Kidney tubule cell (primary cell): ENCODE results near the gene GALNT13.

Experiments
- DNase-seq: peaks from one replicate; pipeline ENCODE4 v3.0.0-alpha.2; 2018; ENCODE audit warnings: low spot score

GALNT13 gene

GRCh38 chr2:153871231-153872221 lies at the start of gene GALNT13:
GALNT13 (plus strand) TSS chr2:153871922.
- peak; percentile 74 for DNase-seq

GRCh38 chr2:153823880-153824279 lies 47.8 kb upstream of the GALNT13 start:
- DNase-seq = peak; percentile 6

- DNase-seq = no peak
Observed at GRCh38 chr2:153828335-153828734, 43.4 kb upstream of the GALNT13 start.

- DNase-seq = no peak
Observed at GRCh38 chr2:153834662-153835061, 37.1 kb upstream of the GALNT13 start.

GRCh38 chr2:153858250-153858649 lies 13.5 kb upstream of the GALNT13 start:
- no peak for DNase-seq

GRCh38 chr2:153864022-153864421 lies 7.7 kb upstream of the GALNT13 start:
- DNase-seq = no peak

- DNase-seq = no peak
Observed at GRCh38 chr2:153866595-153866994, 5.1 kb upstream of the GALNT13 start.

GRCh38 chr2:153870308-153870707 lies 1.4 kb upstream of the GALNT13 start:
- peak; percentile 28 for DNase-seq

GRCh38 chr2:153872311-153873051 lies 759 bp downstream of the GALNT13 start:
- DNase-seq = no peak

GRCh38 chr2:153873052-153874048 lies 1.6 kb downstream of the GALNT13 start:
- DNase-seq = peak; percentile 2

- no peak for DNase-seq
Observed at GRCh38 chr2:153875801-153876466, 4.2 kb downstream of the GALNT13 start.

- DNase-seq = no peak
Observed at GRCh38 chr2:153880926-153881325, 9.2 kb downstream of the GALNT13 start.

GRCh38 chr2:153886833-153887232 lies 15.1 kb downstream of the GALNT13 start:
- DNase-seq = no peak

GRCh38 chr2:153890576-153890975 lies 18.9 kb downstream of the GALNT13 start:
- DNase-seq = no peak

GRCh38 chr2:153891051-153891450 lies 19.3 kb downstream of the GALNT13 start:
- no peak for DNase-seq

GRCh38 chr2:153912798-153913396 lies 41.2 kb downstream of the GALNT13 start:
- DNase-seq = no peak

GRCh38 chr2:153917570-153917969 lies 45.8 kb downstream of the GALNT13 start:
- DNase-seq = no peak

GRCh38 chr2:153935511-153935910 lies 63.8 kb downstream of the GALNT13 start:
- DNase-seq = no peak

GRCh38 chr2:153939124-153939796 lies 67.5 kb downstream of the GALNT13 start:
- DNase-seq = peak; percentile 16

- DNase-seq = peak; percentile 29
Observed at GRCh38 chr2:153940511-153940910, 68.8 kb downstream of the GALNT13 start.
